Effector memory CD8-positive, alpha-beta T cell (primary cell): ENCODE measurements around the gene TSEN34.
"Not testable (repeated sequence)": the region's sequence is repeated elsewhere in the genome, so short reads cannot be mapped to it uniquely, and the experiment has no call there.

Experiments used
- ATAC-seq: fragments of 150-1000 bp; cut with Tn5 transposase; replicated peaks from 2 replicates; pipeline ENCODE4 v1.10.0; 2021; ENCODE audit warnings: mild to moderate bottlenecking, moderate library complexity
- DNase-seq, 3 experiments: peaks; one replicate each; pipeline ENCODE4 v3.0.0; 2021
- H3K27ac Mint-ChIP-seq, 2 donors: one replicate each; pipeline ENCODE4 v1.8.0; 2022; ENCODE audit warnings: mild to moderate bottlenecking in 2 of 2, mixed read lengths in 2 of 2, moderate library complexity in 2 of 2
- H3K27me3 Mint-ChIP-seq, 2 donors: one replicate each; pipeline ENCODE4 v1.8.0; 2022; ENCODE audit warnings: mixed read lengths in 2 of 2
- H3K36me3 Mint-ChIP-seq: one replicate; pipeline ENCODE4 v1.8.0; 2022; ENCODE audit warnings: mild to moderate bottlenecking, moderate library complexity, mixed read lengths; ENCODE audit not compliant: insufficient read depth
- H3K4me1 Mint-ChIP-seq, 2 donors: one replicate each; pipeline ENCODE4 v1.8.0; 2022; ENCODE audit warnings: low read depth in 2 of 2, mixed read lengths in 2 of 2
- H3K4me3 Mint-ChIP-seq, 2 donors: one replicate each; pipeline ENCODE4 v1.8.0; 2022; ENCODE audit warnings: mild to moderate bottlenecking in 2 of 2, mixed read lengths in 2 of 2, moderate library complexity in 2 of 2
- H3K9me3 Mint-ChIP-seq, 2 donors: one replicate each; pipeline ENCODE4 v1.8.0; 2022; ENCODE audit warnings: mixed read lengths in 2 of 2

Gene TSEN34

DNA sequence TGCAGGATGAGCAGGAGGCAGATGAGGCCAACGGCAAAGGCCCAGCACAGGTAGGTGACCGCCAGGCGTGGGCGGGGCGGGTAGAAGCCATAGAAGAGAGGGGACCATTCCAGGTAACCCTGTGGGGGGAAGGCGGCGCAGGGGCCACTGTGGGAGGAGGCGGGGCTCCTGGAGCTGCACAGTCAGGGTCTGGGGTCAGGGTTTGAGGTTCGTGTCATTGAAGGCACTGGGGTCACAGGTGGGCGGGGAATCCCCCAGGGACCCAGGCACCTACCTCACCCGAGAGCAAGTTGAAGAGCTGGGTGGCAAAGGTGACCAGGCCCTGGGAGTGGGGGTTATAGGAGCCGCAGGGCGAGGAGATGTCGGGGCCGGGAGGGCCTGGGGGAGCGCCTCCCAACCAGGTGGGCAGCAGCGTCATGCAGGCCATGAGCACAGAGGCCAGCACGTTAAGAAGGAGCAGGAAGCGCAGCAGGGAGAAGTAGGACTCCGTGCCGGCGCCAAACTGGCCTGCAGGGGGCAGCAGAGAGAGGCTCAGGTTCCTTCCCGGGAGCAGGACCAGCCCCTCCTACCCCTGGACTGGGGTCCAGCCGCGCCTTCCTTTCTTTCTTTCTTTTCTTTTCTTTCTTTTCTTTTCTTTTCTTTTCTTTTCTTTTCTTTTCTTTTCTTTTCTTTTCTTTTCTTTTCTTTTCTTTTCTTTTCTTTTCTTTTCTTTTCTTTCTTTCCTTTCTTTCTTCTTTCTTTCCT lies 22.8 kb upstream of the TSEN34 start:
- Mint-ChIP-seq H3K4me3 (peak overlapping the region in 1 of 2 donors; percentile 21), H3K27me3 (no peaks in the 10 kb centered on the region), H3K36me3 (peaks cover 2% of the 10 kb centered on the region), H3K4me1 (peaks cover 15 to 19% of the 10 kb centered on the region in 2 donors), H3K27ac (no peak overlapping the region), H3K9me3 (no peaks in the 10 kb centered on the region)
- peak; percentile 68 for ATAC-seq
- DNase-seq = peak; percentile 88 to 90 (median 89)

DNA sequence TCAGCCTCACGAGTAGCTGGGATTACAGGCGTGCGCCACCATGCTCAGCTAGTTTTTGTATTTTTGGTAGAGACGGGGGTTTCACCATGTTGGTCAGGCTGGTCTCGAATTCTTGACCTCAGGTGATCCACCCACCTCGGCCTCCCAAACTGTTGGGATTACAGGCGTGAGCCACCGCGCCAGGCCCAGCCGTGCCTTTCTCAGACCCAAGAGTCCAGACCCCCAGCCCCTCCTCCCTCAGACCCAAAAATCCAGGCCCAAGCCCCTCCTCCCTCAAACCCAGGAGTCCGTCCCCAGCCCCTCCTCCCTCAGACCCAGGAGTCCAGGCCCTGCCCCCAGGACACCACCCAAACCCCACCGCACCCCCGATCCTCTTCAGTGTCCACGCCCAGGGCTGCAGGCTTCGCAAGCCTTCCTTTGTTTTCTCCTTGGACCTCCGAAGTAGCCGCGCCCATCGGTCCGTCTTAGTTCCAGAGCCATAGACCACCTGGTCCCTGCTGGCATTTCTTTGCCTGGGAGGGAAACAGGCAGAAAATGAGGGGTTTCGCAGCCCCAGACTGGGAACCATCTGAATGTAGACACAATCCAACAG lies 21.9 kb upstream of the TSEN34 start:
- H3K4me3 Mint-ChIP-seq = no peak overlapping the region

DNA sequence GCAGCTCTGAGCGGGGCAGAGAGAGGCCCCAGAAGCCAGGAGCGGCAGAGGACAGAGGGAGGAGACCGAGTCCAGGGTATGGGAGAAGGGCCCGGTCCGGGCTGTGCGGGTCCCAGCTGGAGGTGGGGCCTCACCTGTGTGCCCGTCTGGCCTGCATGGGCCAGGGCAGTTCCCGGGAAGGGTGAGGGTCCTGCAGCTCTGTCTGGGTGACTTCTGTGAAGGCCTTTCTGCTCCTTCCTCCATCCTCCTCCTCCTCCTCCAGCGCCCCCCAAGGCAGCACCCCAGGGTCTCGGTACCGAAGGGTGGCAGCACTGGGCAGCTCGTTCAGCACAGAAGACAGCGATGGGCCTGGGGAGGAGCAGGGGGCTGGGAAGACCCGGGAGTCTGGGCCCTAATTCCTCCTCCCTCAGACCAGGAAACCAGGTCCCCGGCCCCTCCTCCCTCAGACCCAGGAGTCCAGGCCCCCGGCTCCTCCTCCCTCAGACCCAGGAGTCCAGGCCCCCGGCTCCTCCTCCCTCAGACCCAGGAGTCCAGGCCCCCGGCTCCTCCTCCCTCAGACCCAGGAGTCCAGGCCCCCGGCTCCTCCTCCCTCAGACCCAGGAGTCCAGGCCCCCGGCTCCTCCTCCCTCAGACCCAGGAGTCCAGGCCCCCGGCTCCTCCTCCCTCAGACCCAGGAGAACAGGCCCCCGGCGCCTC lies 19.2 kb upstream of the TSEN34 start:
- DNase-seq, H3K36me3 Mint-ChIP-seq, ATAC-seq, H3K4me3 Mint-ChIP-seq, H3K27me3 Mint-ChIP-seq, H3K9me3 Mint-ChIP-seq: not testable (repeated sequence)
- Mint-ChIP-seq H3K27ac (peak overlapping the region in 1 of 2 donors; percentile 64), H3K4me1 (peaks cover 7 to 10% of the 10 kb centered on the region in 2 donors)

More for the DNA sequence above, 21.9 kb upstream of the TSEN34 start:
- no peaks in the 10 kb centered on the region for H3K36me3 Mint-ChIP-seq
- no peaks in the 10 kb centered on the region for H3K9me3 Mint-ChIP-seq
- H3K27ac Mint-ChIP-seq = no peak overlapping the region
- DNase-seq (no peak), ATAC-seq (no peak)
- no peaks in the 10 kb centered on the region for H3K27me3 Mint-ChIP-seq
- H3K4me1 Mint-ChIP-seq = peaks cover 13 to 17% of the 10 kb centered on the region in 2 donors

DNA sequence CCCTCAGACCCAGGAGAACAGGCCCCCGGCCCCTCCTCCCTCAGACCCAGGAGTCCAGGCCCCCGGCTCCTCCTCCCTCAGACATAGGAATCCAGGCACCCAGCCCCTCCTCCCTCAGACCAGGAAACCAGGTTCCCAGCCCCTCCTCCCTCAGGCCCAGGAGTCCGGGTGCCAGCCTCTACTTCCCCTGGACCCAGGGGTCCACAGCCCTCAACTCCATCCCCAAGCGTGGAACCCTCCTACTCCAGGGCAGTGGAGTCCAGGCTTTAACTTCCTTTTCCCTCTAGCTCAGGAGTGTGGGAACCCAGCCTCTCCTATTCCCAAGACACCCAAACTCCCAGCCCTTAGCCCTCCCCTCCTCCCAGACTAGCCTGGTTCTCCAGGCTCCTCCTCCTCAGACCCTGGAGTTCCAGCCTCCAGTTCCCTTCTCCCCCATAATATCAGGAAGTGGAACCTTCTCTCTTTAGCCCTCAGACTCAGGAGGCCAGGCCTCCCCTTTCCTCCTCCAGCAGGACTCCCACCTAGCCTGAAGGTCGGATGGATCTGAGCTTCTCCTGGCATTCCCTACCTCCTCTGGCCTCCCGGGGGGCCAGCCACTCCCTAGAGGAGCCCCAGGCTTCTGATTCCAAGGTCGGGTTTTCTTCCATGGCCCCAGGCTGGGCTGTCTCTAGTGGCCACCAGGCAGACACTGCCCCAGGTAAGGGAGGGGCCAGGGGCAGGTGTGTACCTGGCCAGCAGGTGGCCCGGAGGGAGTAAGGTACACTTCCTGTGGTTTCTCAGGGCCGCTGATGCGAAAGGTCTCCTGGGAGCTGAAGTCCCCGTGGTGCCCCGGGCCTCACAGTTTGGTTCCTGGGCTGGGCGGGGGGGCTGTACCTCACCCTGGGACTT lies 18.4 kb upstream of the TSEN34 start, which contains the start of gene TMC4:
Gene TMC4, minus strand, starts transcription at position 690 of the 888 bp plus-strand sequence. Its CDS starts 43 bp downstream, at position 647.
- Mint-ChIP-seq H3K27ac (peak within 1 kb of the TSS in 1 of 2 donors; percentile 57), H3K4me1 (peaks cover 7 to 10% of the 10 kb centered on the region in 2 donors), H3K9me3 (no peaks in the 10 kb centered on the region), H3K27me3 (no peaks in the 10 kb centered on the region), H3K36me3 (no peaks in the 10 kb centered on the region), H3K4me3 (no peak within 1 kb of the TSS)
- no peak for DNase-seq
- peak; percentile 15 for ATAC-seq

DNA sequence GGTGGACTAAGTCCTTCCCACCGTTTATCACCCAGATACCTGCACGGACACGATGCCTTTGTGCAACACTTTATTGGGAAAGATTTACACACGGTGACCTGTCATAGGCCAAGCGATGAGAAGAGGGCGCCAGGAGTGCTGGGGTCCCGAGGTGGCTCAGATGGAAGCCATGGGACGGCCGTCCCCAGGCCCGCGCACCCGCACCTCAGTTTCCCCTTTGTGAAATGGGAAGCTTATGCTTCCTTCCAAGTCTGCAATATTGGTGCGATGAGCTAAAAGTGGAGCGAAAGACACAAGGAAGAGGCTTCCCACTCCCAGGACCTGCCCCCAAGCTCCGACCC lies 17.8 kb upstream of the TSEN34 start:
- H3K27ac Mint-ChIP-seq = no peak overlapping the region
- peaks cover 3 to 6% of the 10 kb centered on the region in 2 donors for H3K4me1 Mint-ChIP-seq
- H3K4me3 Mint-ChIP-seq = no peak overlapping the region
- DNase-seq (no peak), ATAC-seq (no peak)
- H3K36me3 Mint-ChIP-seq = no peaks in the 10 kb centered on the region
- no peaks in the 10 kb centered on the region for H3K9me3 Mint-ChIP-seq
- H3K27me3 Mint-ChIP-seq = no peaks in the 10 kb centered on the region

DNA sequence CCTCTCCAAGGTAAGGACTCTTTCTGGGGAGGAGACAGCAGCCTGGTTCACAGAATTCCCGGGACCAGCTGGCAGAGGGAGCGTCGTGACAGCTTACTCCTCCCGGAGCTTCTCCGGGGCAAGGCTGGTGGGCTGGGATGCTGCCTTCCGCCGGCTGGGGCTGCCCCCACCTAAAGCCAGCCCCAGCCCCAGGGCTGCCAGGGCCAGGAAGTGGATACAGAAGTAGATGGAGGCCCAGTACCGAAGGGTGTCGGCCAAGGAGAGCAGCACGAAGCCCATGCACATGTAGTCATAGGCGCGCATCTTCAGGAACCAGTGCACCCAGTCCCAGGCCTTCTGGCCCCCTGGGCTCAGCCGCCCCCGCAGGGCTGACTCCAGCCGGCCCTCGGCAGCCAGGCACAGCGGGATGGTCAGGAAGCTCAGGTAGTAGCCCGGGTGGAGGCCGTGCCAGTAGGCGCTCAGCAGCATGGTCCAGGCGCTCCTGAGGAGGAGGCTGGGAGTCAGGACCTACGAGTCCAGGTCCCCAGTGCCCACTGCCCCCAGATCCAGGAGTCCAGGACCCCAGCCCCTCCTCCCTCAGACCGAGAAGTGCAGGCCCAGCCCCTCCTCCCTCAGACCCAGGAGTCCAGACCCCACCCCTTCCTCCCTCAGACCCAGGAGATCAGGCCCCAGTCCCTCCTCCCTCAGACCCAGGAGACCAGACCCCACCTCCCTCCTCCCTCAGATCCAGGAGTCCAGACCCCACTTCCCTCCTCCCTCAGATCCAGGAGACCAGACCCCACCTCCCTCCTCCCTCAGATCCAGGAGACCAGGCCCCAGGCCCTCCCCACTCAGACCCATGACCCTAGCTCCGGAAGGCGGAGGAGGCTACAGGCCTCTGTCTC lies 16.9 kb upstream of the TSEN34 start:
- H3K27ac Mint-ChIP-seq = peak overlapping the region in 1 of 2 donors; percentile 51
- H3K36me3 Mint-ChIP-seq = no peaks in the 10 kb centered on the region
- H3K9me3 Mint-ChIP-seq = no peaks in the 10 kb centered on the region
- DNase-seq (no peak), ATAC-seq (no peak)
- no peaks in the 10 kb centered on the region for H3K27me3 Mint-ChIP-seq
- peaks cover 2 to 4% of the 10 kb centered on the region in 2 donors for H3K4me1 Mint-ChIP-seq
- no peak overlapping the region for H3K4me3 Mint-ChIP-seq

DNA sequence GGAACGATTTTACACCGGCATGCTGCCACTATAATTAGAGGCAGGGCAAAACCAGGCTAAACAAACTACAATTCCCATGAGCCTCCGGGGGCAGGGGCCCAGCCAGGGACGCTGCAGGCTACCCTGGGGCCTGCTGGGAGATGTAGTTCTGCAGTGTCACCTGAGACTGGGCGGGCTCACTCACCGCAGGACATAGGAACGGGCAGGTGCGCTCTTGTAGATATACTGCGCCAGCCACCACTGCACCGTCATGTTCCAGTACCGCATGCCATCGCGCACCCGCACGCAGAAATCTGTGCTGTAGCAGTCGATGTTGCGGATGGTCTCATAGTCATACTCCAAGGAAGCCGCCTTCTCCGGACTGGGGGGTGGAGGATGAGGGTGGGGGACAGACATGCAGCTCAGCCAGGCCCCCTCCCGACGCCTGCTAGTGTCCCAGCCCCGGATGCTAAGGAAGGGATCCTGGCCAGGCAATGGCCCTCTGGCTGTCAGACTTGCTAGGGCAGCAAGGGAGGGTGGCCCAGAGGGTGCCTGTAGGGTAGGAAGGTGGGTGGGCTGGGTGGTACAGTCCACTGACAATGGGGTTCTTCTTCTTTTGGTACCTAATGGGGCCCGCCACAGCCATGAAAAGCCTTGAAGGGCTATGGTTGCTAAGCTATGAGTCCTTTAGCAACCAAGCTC lies 12.4 kb upstream of the TSEN34 start:
- Mint-ChIP-seq H3K4me1 (no peaks in the 10 kb centered on the region), H3K27ac (no peak overlapping the region), H3K27me3 (no peaks in the 10 kb centered on the region), H3K9me3 (no peaks in the 10 kb centered on the region), H3K4me3 (no peak overlapping the region), H3K36me3 (peaks cover 3% of the 10 kb centered on the region)
- DNase-seq (peak in 1 of 3 experiments; percentile 43), ATAC-seq (peak; percentile 91)

DNA sequence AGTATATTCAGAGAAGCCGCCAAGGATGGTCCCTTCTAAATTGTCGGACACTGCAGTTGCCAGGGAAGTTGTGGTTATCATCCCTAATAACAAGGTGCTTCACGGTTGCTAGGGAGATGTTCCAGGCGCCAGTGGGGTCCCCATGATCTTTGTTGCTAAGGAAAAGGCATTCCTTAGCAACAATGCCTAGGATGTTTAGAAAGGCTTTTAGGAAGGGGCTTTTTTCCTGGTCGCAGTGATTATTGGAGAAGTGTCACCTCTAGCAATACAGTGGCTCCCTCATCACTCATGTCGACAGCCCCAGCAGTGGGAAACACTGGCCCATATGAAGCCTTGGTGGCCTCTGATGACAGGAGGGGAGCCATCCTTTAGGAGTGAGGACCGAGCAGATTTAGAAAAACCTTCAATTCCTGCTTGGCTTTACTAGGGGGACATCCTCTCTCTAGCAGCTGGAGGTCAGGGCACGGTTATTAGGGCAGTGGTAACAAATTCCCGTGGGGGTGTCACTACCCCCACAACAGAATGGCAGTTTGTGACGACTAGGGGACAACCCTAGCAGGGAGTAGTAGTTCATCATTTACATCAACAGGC lies 11.8 kb upstream of the TSEN34 start:
- H3K4me3 Mint-ChIP-seq = no peak overlapping the region
- no peak for DNase-seq
- H3K36me3 Mint-ChIP-seq = peaks cover 3% of the 10 kb centered on the region
- H3K9me3 Mint-ChIP-seq = no peaks in the 10 kb centered on the region
- no peak for ATAC-seq
- no peak overlapping the region for H3K27ac Mint-ChIP-seq
- H3K4me1 Mint-ChIP-seq = no peaks in the 10 kb centered on the region
- H3K27me3 Mint-ChIP-seq = no peaks in the 10 kb centered on the region

DNA sequence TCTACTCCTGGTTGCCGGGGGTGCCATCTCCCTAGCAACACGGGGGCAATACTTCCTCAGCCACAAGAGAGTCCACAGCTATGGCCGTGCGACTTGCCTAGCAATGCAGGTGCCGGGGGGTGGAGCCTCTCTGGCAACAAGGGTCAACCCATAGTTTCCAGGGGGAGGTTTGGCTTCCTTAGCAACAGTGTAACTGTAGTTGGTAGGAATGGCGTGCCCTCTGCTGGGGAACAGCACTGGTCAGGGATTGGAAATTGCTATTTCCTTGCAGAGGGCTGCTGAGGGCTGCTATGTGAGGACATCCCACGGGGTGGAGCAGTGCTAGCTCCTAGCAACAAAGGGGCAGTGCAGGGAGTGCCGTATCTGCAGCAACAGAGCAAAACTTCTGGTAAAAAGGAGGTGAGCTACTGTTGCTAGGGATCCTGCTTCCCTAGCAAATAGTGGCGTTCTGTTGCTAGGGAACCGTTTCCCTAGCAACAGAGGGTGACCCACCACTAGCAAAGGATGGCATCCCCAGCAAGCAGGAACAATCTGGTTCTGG lies 11.1 kb upstream of the TSEN34 start:
- Mint-ChIP-seq H3K9me3 (no peaks in the 10 kb centered on the region), H3K4me3 (no peak overlapping the region), H3K4me1 (no peaks in the 10 kb centered on the region), H3K27me3 (no peaks in the 10 kb centered on the region), H3K36me3 (peaks cover 6% of the 10 kb centered on the region), H3K27ac (no peak overlapping the region)
- DNase-seq = no peak
- no peak for ATAC-seq

DNA sequence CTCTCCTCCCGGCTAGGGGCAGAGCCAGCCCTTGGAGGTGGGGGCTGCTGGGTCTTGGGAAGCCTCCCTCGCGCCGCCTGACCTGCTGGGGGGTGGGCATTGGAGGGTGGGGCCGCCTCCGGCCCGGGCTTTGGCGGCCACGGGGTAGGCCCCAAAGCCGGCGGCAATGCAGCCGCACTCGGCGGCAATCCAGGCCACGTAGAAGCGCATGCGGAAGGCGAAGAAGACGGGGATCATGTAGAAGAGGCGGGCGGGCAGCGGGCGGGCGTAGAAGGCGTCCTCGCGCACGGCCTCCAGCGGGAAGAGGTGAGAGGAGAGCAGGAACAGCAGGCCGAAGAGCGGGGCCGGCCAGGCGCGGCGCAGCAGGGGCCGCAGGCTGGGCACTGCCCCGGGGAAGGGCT lies 10.4 kb upstream of the TSEN34 start:
- DNase-seq (no peak), ATAC-seq (no peak)
- Mint-ChIP-seq H3K36me3 (peaks cover 8% of the 10 kb centered on the region), H3K9me3 (no peaks in the 10 kb centered on the region), H3K4me3 (no peak overlapping the region), H3K4me1 (peaks cover 0 to 5% of the 10 kb centered on the region in 2 donors), H3K27ac (no peak overlapping the region), H3K27me3 (no peaks in the 10 kb centered on the region)

DNA sequence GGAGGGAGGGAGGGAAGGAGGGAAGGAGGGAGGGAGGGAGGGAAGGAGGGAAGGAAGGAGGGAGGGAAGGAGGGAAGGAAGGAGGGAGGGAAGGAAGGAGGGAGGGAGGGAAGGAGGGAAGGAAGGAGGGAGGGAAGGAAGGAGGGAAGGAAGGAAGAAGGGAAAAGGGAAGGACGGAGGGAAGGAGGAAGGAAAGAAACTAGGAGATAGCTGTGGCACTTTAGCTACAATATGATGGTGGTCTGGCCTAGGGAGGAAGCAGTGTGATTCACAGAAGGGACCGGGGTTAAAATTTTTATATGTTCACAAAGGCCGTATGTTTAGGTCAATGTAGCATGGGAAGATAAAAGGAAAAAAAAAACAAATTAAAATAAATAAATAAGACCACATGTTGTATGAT lies 9.2 kb upstream of the TSEN34 start:
- not testable (repeated sequence) for H3K27me3 Mint-ChIP-seq, DNase-seq, H3K4me1 Mint-ChIP-seq, H3K36me3 Mint-ChIP-seq, H3K4me3 Mint-ChIP-seq, H3K27ac Mint-ChIP-seq, ATAC-seq, H3K9me3 Mint-ChIP-seq
